Stimulated activated CD8-positive, alpha-beta memory T cell treated with anti-CD3 and anti-CD28 coated beads, Interleukin-7, amount 100 ng/mL, for 24 hours (primary cell): ENCODE results near the gene COL18A1.

Source experiments
- DNase-seq: peaks from one replicate; pipeline ENCODE4 v3.0.0-alpha.2; 2020; ENCODE audit warnings: low read depth

Gene COL18A1

DNA sequence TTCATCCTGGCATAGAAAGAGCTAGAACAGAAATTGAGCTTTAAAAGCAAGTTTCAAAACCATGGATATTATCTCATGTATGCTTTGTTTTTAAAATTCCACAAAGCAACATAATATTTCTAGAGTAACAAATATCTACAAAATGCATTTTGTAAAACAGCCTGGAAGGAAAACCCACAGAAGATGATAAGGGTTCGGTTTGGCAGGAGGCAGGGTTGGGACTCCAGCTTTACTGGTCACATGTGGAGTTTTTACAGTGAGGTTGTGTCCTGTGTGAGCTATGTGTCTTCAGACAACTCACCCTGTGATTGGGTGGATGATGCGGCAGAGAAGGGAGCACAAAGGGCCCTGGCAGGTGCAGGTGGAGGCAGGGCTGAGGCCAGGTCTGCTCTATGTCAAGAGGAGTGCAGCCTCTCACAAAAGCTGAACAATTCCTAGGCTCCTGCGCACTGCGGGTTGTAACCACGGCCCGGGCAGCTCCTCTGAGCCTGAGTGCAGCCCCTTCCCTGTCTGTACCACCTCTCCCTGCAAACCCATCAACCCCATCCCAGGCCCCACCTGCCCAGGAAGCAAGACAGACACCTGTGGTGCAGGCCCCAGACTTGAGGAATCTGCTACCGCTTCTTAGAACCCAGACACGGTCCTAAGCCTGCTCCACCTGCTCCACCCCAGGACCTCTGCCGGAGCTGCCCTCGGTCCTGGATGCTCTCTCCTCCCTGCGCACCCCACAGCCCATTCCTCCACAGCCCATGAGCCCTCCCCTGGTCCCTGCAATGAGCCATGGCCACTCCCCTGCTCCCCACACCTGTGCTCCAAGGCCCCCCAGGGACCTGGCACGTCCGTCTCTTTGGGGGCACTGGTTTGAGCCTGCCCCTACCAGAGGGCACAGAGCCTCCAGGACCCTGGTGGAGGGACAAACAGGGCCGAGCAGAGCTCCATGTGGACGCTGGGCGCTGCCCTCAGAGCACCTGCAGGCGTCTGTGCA is 2.8 kb upstream of the COL18A1 start:
- no peak for DNase-seq

DNA sequence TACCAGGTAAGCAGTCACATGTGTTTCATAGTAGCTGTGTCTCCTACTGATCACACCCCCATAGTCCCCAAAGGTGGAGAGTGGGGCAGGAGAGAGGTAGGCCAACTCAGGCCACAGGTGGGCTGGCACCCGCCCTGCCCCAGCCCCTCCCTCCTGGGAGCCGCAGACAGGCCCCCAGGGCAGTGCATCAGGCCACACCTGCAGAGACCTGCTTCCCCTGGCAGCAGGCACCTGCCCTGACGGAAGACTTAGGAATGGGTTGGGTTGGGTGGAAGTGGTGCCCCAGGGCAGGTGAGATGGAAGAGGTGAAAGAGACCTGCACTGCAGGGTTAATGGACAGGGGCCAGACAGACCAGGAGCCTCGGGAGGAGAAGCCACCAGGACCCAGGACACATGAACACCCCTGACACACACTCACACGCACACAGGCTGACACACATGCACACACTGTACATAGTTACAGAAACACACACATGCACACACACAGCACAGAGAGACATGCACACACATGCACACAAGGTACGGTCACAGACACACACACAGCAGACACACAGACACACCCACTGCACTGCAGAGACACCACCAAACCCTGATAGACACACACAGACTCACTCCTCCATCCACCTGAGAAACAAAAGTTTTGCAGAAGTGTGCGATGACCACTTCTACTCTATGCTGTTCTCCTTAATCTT is 1.7 kb upstream of the COL18A1 start:
- DNase-seq: no peak

DNA sequence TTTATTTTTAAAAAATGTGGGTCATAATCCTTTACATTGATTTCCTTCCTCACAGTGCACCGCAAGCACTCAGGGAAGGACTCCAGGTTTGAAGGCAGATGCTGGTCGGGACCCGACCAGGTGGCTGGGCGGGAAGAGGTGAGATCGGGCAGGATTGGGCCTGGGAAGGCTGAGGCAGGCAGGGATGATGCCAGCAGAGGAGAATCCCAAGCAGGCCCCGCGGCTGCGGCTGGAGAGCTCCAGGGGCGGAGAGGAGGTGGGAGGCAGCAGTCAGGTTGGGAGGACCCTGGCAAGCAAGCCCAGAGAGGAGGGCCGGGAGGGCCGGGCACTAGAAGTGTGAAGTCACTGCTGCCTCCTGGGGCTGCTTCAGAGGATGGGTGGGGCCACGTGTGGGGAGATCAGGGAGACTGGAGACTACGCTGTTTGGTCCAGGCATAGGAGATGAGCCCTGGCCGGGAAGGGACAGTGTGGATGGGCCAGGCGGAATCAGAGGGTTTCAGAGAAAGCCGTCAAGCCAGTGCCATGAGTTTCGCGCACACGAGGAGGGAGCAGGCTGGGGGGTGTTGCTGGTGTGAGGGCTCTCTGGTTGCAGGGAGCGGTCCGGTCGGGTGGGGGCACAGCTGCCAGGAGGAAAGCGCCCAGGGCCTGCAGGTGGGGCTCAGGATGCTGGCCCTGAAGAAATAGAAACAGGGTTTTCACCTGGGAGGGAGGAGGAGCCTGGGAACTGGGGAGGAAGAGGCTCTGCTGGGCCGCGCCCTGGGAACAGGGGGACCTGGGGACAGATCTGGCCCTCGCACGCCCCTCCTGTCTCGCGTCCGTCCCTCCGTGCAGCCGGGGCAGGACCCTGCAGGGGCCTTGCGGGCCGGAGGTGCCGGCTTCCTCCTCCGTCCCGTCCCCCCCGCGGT is 888 bp upstream of the COL18A1 start:
- no peak for DNase-seq

DNA sequence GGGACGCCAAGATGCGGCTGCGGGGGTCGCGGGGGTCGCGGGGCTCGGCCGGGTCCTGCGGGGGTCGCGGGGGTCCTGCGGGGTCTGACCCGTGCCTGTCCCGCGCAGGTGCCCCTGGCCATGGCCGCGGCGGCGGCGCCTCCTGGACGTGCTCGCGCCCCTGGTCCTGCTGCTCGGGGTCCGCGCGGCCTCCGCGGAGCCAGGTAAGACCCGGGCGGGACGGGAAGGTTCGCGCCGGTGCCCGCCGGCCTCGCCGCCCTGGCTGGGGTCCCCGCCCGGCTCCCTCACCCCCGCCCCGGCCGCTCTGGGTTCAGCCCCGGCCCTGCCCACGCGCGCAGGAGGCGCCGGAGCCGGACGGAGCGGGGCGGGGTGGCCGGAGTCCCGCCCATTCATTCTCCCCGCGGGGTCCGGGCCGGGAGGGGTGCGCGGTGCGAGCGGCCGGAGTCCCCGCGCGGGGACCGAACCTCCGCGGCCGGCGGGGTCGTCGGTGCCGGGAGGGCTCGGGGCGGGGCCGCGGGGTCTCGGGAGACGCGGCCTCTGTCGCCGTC is 380 bp downstream of the COL18A1 start:
- DNase-seq: no peak

DNA sequence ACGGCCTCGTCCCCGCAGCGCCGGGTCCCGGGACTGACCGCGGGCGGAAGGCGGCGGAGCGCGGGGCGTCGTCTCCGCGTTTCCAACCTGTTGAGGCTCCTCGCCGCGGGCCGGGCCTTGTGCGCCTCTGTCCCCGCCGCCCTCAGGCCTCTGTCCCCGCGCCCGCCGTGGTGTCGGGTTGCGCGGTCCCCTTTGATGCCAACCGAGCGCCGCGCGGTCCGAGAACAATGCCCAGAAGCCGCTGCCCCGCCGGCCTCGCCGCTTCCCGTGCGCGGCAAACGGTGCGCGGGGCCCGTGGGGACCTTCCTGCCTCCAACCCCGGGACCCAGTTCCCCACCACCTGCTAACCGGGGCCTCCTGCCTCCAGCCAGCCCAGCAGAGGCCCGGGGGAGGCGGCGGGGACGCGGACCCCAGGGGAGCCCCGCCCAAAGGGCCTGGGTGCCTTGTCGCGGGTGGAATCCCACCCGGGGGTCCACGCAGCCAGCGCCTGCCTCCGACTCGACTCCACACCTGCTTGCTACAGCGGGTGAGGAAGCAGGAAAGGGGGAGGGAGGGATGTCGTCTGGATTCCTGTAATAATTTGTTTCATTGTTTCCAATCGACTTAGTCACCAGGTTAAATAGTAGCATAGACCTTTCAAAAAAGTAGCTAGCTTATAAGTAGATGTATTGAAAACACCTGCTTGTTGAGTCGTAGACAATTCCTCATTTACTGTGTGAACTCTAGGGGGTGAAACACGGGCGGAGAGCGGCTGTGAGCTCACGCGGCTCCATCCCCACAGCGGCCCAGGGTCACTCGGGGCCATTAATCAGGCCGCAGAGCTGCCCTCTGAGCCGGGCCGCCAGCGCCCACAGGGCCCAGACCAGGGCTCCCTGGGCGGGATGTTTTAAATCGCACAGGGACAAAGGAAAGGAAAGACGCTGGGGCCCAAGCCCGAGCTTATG is 1.1 kb downstream of the COL18A1 start:
- DNase-seq: no peak

DNA sequence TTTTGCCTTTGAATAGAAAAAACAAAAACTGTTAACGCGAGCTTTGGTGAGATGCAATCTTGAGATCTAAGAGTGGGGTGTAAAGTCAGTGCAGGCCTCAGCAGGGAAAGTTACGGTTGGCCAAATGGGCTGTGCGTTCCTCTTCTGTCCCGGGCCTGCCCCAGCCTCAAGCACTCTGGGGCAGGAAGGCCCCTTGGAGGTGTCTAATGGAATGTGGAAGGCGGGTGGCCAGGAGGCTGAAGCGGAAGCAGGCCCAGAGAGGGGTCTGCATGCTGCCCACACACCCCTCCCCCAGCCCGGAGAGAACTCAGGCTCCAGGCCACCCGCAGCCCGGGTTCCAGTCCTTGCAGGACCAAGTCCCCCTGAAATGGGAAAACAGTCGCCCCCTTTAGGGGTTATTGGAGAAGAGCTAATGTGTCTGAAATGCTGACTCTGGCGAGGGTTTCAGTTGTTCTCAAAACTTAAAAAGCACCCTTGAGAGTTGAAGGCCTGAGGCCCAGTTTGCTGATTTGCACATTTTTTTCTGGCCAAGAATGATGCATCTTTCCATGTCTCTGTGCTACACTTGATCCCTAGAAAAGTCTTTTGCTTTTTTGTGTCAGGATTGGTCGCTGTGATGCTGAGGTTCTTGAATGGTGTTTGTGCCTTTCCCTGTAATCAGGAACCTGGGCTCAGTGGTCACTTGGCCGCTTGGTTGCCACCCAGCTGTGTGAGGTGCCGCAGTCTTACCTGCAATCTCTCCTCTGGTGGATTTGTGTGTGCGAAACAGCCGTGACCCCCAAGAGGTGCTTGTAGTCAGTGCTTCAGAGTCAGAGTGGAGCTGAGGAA is 2.0 kb downstream of the COL18A1 start:
- DNase-seq: no peak

DNA sequence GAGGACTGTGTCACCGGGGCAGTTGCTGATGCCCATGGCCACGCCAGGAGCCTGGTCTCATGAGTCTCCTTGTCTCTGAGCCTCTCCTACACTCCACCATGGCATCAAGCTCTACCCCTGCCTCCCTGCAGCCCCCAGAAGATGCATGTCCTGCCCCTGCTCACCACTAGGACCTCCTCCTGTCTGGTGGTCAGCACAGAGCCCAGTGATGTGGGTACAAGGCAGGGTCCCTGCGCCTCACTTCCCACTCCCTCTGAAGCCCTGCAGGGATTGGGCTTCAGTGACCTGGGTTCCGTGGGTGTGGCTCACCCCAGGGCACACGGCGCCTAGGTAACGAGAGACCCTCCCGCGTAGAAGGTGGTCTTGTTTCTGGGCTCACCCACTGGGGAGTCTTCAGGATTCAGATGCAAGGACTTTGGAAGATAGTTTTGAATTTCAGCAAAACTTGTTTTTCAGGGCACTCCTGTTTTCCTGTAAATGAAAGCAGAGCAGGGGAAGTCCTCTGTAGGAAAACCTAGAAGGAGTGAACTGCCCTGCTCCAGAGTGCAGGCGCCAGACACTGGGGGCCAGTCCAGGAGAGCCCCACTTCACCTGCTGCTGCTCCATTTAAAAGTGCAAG is 2.8 kb downstream of the COL18A1 start:
- DNase-seq: no peak

DNA sequence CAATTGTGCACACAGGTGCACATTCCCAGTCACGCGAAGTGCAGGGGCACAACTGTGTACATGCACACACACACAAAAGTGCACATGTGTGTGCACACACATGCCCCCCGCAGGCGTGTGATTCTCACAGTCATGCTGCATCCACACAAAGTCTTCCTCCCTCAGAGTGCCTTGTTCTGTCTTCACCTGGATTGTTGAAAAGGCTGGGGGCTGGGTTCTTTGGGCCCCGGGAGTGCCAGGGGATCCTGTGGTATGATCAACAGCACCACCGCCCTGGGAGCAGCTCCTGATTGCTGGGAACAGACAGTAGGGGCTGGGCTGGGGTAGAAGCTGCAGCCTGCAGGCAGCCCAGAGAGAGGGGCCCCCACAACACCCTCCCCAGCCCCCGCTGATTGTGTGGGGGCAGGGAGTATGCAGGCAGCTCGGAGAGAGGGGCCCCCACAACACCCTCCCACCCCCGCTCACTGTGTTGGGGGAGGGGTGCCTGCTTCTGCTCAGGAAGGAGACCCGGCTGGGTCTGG is 3.4 kb downstream of the COL18A1 start:
- no peak for DNase-seq

DNA sequence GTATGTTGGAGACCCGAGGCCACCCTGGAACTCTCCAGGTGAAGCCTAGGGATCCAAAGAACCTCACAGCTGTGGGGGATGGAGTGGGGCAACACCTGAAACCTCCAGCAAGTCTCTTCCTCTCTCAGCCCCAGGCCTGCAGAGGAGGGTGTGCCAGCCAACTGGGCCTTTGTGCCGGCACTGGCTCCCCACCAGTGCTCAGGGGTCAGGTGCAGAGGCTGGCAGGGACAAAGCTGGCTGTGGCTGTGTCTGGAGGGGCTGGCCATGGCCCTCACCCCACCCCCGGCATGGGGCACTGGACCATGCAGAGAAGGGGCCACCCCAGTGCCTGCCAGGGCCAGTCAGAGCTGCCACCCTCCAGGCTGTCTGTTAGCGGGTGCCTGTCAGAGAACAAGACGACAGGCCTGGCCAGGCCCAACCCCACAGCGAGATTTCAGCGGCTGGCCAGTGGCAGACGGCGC is 3.9 kb downstream of the COL18A1 start:
- DNase-seq: no peak

DNA sequence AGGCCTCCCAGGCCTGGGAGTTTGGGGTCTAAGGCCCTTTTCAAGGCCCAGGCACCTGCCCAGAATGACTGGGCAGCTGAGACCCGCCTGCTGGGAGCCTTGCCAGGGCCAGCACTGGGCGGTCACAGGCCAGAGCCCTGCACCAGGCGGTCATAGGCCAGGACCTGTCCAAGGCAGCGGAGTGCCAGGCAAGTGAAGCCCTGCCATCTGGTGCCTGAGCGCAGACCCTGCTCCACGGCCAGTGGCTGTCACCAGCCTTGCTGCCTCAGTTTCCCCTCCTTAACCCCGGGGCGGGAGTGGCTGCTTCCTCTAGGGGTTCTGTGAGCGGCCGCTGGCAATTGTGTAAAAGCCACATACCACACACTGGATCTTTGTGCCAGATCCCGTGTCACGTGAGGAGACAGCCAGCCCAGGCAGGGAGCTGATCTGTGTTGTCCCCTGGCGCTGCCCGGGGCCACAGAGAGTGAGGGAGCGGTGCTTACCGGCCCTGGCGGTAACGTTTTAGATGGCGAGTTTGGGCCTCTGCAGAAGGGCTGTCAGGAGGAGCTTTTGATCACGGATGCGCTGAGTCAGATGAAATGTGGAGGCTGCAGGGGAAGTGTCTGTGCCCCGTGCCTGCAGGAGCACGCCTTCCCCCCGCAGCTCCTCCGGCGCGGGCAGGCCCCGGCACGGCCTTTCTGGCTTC is 4.6 kb downstream of the COL18A1 start:
- DNase-seq: no peak

DNA sequence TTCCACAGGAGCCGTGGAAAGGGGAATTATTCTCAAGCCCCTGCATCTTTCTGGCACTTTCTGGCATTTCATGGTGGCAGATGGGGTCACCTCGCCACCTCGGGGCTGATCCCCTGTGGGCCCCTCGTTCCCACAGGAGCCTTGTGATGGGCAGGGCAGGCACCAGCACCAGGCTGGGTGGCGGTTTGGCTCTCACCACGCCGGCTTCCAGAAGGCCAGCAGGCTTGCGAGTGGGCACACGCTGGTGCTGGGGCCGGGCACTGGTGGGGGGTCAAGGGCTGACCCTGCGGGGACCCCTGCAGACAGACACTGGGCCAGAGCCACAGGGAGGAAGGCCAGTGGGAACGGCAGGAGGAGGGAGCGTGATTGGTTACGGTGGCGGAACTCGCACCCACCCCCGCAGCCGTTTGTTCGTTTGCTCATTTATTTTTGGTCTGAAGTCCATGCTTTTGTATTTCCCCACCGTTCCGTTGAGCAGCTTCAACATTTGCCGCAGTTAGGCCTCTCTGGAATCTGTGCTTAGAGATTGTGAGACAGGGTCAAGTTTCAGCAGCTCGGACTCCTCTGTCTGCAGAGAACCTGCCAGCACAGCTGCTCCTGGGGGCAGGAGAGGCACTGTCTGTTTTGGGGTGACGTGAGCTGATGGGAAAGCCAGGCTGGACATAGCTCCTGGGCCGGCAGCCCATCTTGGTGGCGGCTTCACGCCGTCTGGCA is 5.3 kb downstream of the COL18A1 start:
- no peak for DNase-seq

DNA sequence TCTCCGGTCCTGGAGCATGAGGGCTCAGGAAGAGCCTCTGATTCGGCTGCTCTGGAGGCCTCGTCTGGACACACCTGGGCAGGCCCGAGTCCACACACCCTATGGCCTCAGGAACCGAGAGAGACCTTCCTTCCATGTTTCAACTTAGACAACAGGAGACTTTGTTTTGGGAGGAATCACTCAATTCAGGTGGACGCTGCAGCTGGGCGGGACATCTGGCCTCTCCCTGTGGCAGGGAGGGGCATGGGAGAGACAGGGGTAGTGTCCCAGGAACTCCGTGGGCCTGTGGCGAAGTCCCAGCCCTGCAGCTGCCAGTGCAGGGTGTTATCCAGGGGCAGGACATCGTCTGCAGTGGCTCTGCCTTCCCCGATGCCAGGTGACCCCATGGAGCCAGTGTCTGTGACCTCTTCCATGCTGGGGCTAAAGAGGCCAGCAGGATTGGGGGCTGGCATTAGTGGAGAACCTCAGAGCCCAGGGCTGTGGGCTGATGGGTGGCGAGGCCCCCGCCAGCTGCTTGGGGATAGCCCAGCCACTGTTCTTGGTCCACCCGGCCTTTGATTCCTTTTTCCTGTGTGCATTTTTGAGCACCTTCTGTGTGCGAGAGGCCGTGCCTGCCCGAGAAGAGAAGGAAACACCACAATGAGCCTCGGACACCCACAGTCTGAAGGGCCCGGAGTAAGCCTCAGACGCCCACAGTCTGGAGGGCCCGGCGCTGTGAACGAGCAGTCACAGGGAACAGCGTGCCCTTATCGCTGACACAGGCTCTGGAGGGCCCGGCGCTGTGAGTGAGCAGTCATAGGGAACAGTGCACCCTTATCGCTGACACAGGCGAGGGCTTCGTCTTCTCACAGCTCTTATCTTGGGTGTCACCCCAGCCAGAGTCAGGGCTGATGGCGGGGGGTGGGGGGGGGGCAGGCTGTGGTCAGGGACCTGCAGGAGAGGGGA is 6.2 kb downstream of the COL18A1 start:
- no peak for DNase-seq

DNA sequence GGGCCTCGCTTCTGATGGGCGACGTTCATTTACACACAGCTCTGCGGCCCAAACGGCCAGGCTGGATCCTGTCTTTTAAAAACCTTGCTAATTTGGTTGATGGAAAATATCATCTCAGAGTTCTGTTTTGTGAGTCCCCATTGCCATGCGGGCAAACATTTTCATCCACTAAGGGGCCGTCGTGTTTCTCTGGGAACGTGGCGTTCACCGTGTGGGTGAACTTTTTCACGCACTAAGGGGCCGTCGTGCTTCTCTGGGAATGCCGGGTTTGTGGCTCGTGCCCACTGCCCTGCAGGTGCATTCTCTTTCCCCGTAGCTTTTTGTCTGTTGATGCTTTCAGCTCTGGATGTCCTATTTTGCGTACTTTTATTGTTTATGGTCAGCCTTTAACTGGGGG is 6.8 kb downstream of the COL18A1 start:
- no peak for DNase-seq

DNA sequence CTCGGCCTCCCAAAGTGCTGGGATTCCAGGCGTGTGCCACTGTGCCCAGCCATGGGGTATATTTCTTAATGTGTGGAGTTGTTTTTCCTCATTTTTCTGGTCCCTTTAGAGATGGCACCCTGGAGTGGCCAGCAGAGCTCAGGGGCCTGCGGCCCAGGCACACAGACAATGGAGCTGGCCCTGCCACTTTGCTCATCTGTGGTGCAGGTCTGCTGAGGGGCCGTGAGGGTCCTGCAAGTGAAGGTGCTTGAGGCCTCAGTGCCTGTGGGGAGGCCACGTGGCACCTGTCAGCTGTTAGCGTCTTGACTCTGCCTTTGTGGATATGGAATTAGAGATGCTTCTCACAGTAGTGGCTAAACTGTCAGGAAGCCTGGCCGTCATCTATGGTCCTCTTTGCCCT is 7.5 kb downstream of the COL18A1 start:
- no peak for DNase-seq

DNA sequence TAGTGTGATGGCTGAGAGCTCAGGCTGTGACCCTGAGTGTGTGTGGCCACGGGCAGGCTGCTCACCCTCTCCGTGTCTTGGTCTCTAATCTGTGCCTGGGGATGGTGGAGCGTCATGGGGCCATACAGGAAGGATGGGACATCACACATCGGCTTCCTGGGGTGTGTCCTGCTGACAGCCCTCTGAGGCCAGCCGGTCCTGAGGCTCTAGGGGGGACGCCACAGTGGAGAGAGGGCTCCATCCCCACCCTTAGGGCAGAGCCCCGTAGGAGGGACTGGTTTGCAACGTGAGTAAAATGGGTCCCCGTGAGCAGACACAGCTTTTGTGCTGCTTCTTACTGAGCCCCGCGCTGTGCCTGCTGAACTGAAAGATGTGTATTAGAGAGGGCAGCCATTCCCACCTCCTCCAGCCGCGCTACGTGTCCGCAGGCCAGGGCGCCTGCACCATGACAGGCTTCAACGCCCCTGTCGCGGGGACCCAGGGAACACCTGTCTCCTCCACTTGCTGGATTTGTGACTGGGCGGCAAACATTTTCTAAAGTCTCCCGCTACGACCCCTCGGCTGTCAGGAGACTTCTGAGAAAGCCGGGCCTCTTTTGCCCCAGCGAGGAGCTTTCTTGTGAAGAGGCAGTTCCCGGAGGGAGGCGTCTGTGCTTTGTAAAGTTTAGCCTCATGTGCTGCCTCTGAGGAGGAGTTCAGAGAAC is 8.1 kb downstream of the COL18A1 start:
- DNase-seq: no peak

DNA sequence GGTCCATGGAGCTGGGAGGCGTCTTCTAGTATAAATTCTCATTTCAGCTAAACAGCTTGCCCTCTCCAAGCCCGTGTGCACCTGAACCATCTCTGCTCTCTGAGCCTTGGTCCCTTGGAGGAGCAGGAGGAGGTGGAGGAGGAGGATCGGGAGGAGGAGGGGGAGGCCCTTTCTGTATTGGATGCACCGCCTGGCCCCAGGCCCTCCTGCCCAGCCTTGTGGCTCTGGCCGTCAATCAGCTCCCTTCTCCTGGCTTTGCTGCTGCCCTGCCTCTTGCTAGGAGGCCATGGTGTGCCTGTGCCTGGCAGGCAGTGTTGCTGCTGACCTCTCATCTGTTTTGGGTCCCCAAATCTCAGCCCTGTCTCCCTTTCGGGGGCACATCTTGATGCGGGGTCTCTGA is 9.0 kb downstream of the COL18A1 start:
- no peak for DNase-seq
